A673 (cell line): Measurements from ENCODE around the gene EZH2. TPM values are rescaled to one million over a fixed set of nuclear protein-coding genes. Genes with fewer than 3 reads are reported as not detected.

Experiments used
- BruUV-seq: library from RNA; stranded (reverse); fragments of 400-500 nt; replicated peaks from 2 replicates; lab custom pipeline; 2021; lab: Mats Ljungman, UMichigan
- CTCF ChIA-PET: fragments of 300-600 bp; sonication (Branson Sonifier 250); formaldehyde crosslinking; loops from one replicate; lab custom pipeline; 2022; ENCODE audit warnings: antibody characterized with exemption; lab: Charles Lee
- POLR2A ChIA-PET: fragments of 300-600 bp; sonication (Branson Sonifier 250); formaldehyde crosslinking; loops from one replicate; lab custom pipeline; 2022; ENCODE audit warnings: antibody characterized with exemption; ENCODE audit not compliant: low non-redundant PET; lab: Charles Lee
- DNase-seq: peaks from one replicate; pipeline ENCODE4 v3.0.0-alpha.2; 2015; ENCODE audit warnings: low spot score
- H3K27ac ChIP-seq: fragments of 200-600 bp; sonication (generic); 2 replicates; pipeline ENCODE4 v1.5.1; 2016; ENCODE audit warnings: mixed run types, low read depth, mild to moderate bottlenecking, mixed read lengths, antibody characterized with exemption, low read length; ENCODE audit not compliant: poor library complexity, severe bottlenecking
- H3K27me3 ChIP-seq: fragments of 200-600 bp; sonication (generic); replicated peaks from 2 replicates; pipeline ENCODE4 v1.6.1; 2017; ENCODE audit warnings: mixed run types, low read depth, mild to moderate bottlenecking, mixed read lengths, antibody characterized with exemption, low read length; ENCODE audit not compliant: insufficient read depth, poor library complexity
- H3K36me3 ChIP-seq: fragments of 200-600 bp; sonication (generic); 2 replicates; pipeline ENCODE4 v1.6.1; 2016; ENCODE audit warnings: mixed run types, mild to moderate bottlenecking, mixed read lengths, antibody characterized with exemption, low read length; ENCODE audit not compliant: insufficient read depth, poor library complexity, severe bottlenecking
- H3K4me1 ChIP-seq: fragments of 200-600 bp; sonication (generic); 2 replicates; pipeline ENCODE4 v1.6.1; 2017; ENCODE audit warnings: mixed run types, mild to moderate bottlenecking, mixed read lengths, antibody characterized with exemption, low read length; ENCODE audit not compliant: insufficient read depth, poor library complexity, severe bottlenecking
- H3K4me3 ChIP-seq: fragments of 200-600 bp; sonication (generic); 2 replicates; pipeline ENCODE4 v1.5.1; 2016; ENCODE audit warnings: low read depth, mixed run types, mild to moderate bottlenecking, mixed read lengths, low read length; ENCODE audit not compliant: poor library complexity, severe bottlenecking
- H3K9me3 ChIP-seq: fragments of 200-600 bp; sonication (generic); 2 replicates; pipeline ENCODE4 v1.6.1; 2016; ENCODE audit warnings: mixed run types, low read depth, mild to moderate bottlenecking, mixed read lengths, antibody characterized with exemption, low read length; ENCODE audit not compliant: poor library complexity, severe bottlenecking
- CTCF ChIP-seq: fragments of 300-800, 200-600 bp; sonication (generic); conservative IDR thresholded peaks from 2 replicates; pipeline ENCODE4 v1.5.1; 2017; ENCODE audit warnings: low read depth, mild to moderate bottlenecking, antibody characterized with exemption, low read length, moderate library complexity, mixed read lengths
- EZH2 ChIP-seq: fragments of 200-600 bp; sonication (generic); IDR thresholded peaks from 2 replicates; pipeline ENCODE4 v1.6.1; 2017; ENCODE audit warnings: borderline replicate concordance, low read depth, mild to moderate bottlenecking, mixed read lengths, antibody characterized with exemption, low read length; ENCODE audit not compliant: poor library complexity, severe bottlenecking
- intact Hi-C: fragments of 100-400 bp; cut with micrococcal nuclease; formaldehyde crosslinking; loops from one replicate; pipeline ENCODE4 v1.10.0; 2022; ENCODE audit not compliant: unreplicated experiment
- total RNA-seq: library from RNA; stranded (reverse); gene quantifications from 2 replicates; pipeline ENCODE4 v1.2.3, GENCODE V29; 2021

Gene EZH2
- total RNA-seq, 1 experiment from 2014 or later = 140 TPM

DNA sequence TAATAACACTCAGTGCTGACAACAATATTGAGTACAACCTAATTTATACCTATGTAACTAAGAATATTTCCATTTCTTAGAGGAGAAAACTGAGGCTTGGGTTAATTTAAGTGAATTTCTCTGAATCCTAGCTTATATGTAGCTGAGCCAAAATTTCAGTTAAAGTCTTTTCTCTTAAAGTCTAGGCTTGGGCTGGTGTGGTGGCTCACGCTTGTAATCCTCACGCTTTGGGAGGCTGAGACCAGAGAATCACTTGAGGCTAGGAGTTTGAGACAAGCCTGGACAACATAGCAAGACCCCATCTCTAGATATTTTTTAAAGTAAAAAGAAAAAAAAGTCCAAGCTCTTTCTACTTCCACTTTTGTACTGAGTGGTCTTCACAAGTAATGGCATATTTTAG is 93.2 kb downstream of the EZH2 start:
- intact Hi-C loops = loop anchor here (5.0 kb wide), 1 partner anchor 214 kb away; no protein-coding TSS in a partner anchor
- CTCF ChIA-PET = no interaction called here

GRCh38 chr7:148790131-148790726 is 93.9 kb downstream of the EZH2 start:
- Histone ChIP-seq H3K4me3 (no peak overlapping the region), H3K27me3 (no peaks in the 10 kb centered on the region), H3K4me1 (no peaks in the 10 kb centered on the region), H3K9me3 (peaks cover 5% of the 10 kb centered on the region), H3K36me3 (peaks cover 97% of the 10 kb centered on the region), H3K27ac (no peak overlapping the region)
- ChIA-PET CTCF (no interaction called here), POLR2A (interaction anchor here (0.5 kb wide), 1 partner anchor 113 kb away, joined by 8 read pairs; no protein-coding TSS in a partner anchor)
- no TSS peak for BruUV-seq
- no peak for DNase-seq
- intact Hi-C loops = loop anchor here (5.0 kb wide), 1 partner anchor 213 kb away; no protein-coding TSS in a partner anchor
- TF ChIP-seq CTCF = no peak

More for the DNA sequence above, 93.2 kb downstream of the EZH2 start:
- peaks cover 5% of the 10 kb centered on the region for H3K9me3 ChIP-seq
- peaks cover 95% of the 10 kb centered on the region for H3K36me3 ChIP-seq
- BruUV-seq = no TSS peak
- DNase-seq = no peak
- no peaks in the 10 kb centered on the region for H3K4me1 ChIP-seq
- TF ChIP-seq CTCF (no peak), EZH2 (no peak)
- H3K4me3 ChIP-seq = no peak overlapping the region
- POLR2A ChIA-PET = no interaction called here
- no peak overlapping the region for H3K27ac ChIP-seq
- H3K27me3 ChIP-seq = no peaks in the 10 kb centered on the region

DNA sequence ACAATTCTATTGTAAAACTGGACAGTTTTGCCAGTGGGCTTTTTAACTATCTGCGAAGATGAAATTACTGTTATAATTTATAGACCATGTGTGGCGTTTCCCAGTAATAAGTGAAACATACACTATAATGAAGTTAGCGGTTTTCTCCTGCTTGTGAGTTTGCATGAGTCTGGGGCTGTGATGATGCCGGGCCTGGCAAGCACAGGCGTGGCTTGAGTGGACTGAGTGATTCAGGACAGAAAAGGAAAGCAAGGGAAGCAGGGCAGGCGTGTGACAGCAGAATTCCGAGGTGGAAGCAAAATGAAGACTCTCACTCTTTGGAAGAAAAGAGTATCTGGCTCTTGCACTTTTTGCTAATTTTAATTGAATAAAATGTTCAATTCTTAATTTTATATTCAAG is 94.9 kb downstream of the EZH2 start:
- POLR2A ChIA-PET = no interaction called here
- TF ChIP-seq CTCF (no peak), EZH2 (no peak)
- Histone ChIP-seq H3K4me3 (no peak overlapping the region), H3K4me1 (no peaks in the 10 kb centered on the region), H3K27me3 (no peaks in the 10 kb centered on the region), H3K36me3 (peaks cover 96% of the 10 kb centered on the region), H3K9me3 (peaks cover under 1% of the 10 kb centered on the region), H3K27ac (no peak overlapping the region)
- intact Hi-C loops = no loop called here
- DNase-seq = no peak
- CTCF ChIA-PET = no interaction called here
- BruUV-seq = no TSS peak
